Right lobe of liver (tissue), 6 donors: ENCODE results near the gene LLCFC1. TPM values are rescaled to one million over a fixed set of nuclear protein-coding genes. Genes with fewer than 3 reads are reported as not detected.
A peak's percentile ranks its signal among the peaks of the same experiment; 100 is the strongest.

Experiments
- ATAC-seq, 4 donors: fragments of 200-7000 bp; cut with Tn5 transposase; one replicate each; pipeline ENCODE4 v1.9.1; 2020; ENCODE audit warnings: mild to moderate bottlenecking in 4 of 4, moderate library complexity in 4 of 4
- DNase-seq, 3 donors: peaks; one replicate each; pipeline ENCODE4 v3.0.0-alpha.2; 2020
- H3K27ac ChIP-seq, 3 donors: fragments of 200-600 bp; one replicate each; pipeline ENCODE4 v1.8.0; 2022
- H3K27me3 ChIP-seq, 2 donors: fragments of 200-600 bp; one replicate each; pipeline ENCODE4 v1.8.0; 2022
- H3K36me3 ChIP-seq, 4 donors: fragments of 200-600 bp; sonication (generic) in 1 of 4; one replicate each; pipeline versions ENCODE4 v1.5.1 to v1.8.0; 2017 to 2022; ENCODE audit warnings: control low read depth in 1 of 4
- H3K4me1 ChIP-seq, 4 donors: fragments of 200-600 bp; sonication (generic) in 1 of 4; one replicate each; pipeline versions ENCODE4 v1.5.1 to v1.8.0; 2017 to 2022; ENCODE audit warnings: control low read depth in 1 of 4
- H3K4me3 ChIP-seq, 3 donors: fragments of 200-600 bp; one replicate each; pipeline ENCODE4 v1.8.0; 2022
- H3K9me3 ChIP-seq, 4 donors: fragments of 200-600 bp; sonication (generic) in 1 of 4; one replicate each; pipeline versions ENCODE4 v1.5.1 to v1.8.0; 2017 to 2022; ENCODE audit warnings: control low read depth in 1 of 4
- CTCF ChIP-seq, 4 donors: fragments of 200-600 bp in 3 of 4; fragments of 450-650 bp in 1 of 4; IDR thresholded peaks; one replicate each; pipeline versions ENCODE4 v1.5.1 to v1.8.0; 2016 to 2022; ENCODE audit warnings: antibody characterized with exemption in 4 of 4, mild to moderate bottlenecking in 2 of 4
- POLR2A ChIP-seq: fragments of 450-650 bp; IDR thresholded peaks from one replicate; pipeline ENCODE4 v1.6.1; 2017; ENCODE audit warnings: antibody characterized with exemption, mild to moderate bottlenecking
- WGBS: methylation state at CpG from one replicate; pipeline ENCODE4 v1.1.6; 2018; ENCODE audit warnings: low coverage, low lambda C conversion rate; ENCODE audit not compliant: insufficient coverage; ENCODE audit errors: missing lambda C conversion rate; 5-methylcytosine and 5-hydroxymethylcytosine counted together
- intact Hi-C, 2 donors: fragments of 100-400 bp; cut with DNase I; formaldehyde crosslinking; loops; one replicate each; pipeline versions ENCODE4 v1.11.2 to v1.14.1; 2022
- total RNA-seq, 6 experiments: library from RNA; depleted of rRNA in 2 of 6; stranded (reverse); fragments of >200 nt in 2 of 6; fragmentation: NEBNext Ultra II Directional in 3 of 6; extraction: Animal tissue kit (Norgen Biotek cat#: 25700) in 3 of 6; gene quantifications; one replicate each; pipeline versions ENCODE4 v1.1.0 to v1.2.4, GENCODE V29; 2016 to 2023
- donor health status: DM: no; HTN: yes; CAD: no.
- donor health status: DM: no; HTN: no; CAD: no.
- donor health status: DM: no; HTN: no; CAD: no.
- donor health status: DM: no; HTN: yes; CAD: no.
- donor health status: DM: no; HTN: yes; CAD: no.

LLCFC1 gene
- total RNA-seq, 6 experiments from 2014 or later: not detected

- H3K27ac ChIP-seq: no peak overlapping the region
These were observed 17.8 kb downstream of the LLCFC1 start for GRCh38 chr7:142956951-142957623.

GRCh38 chr7:142957723-142958122, 18.4 kb downstream of the LLCFC1 start:
- intact Hi-C loops: no loop called here
- TF ChIP-seq CTCF (IDR thresholded peaks at IDR 0.05) (no peak), POLR2A (no peak)
- ATAC-seq (no peak), DNase-seq (no peak)
- Histone ChIP-seq H3K27me3 (no peaks in the 10 kb centered on the region), H3K27ac (no peak overlapping the region), H3K4me1 (no peaks in the 10 kb centered on the region), H3K36me3 (no peaks in the 10 kb centered on the region), H3K9me3 (no peaks in the 10 kb centered on the region), H3K4me3 (no peak overlapping the region)
- 59% methylated on average over 7 of the region's 8 CpGs for WGBS

More at GRCh38 chr7:142956951-142957623, 17.8 kb downstream of the LLCFC1 start:
- H3K9me3 ChIP-seq: no peaks in the 10 kb centered on the region
- no peaks in the 10 kb centered on the region for H3K27me3 ChIP-seq
- 48% methylated on average over 3 of the region's 3 CpGs for WGBS
- H3K36me3 ChIP-seq: no peaks in the 10 kb centered on the region
- TF ChIP-seq CTCF (IDR thresholded peaks at IDR 0.05) (no peak), POLR2A (no peak)
- peak in 1 of 4 donors; percentile 28 for ATAC-seq
- intact Hi-C loops: no loop called here
- no peak overlapping the region for H3K4me3 ChIP-seq
- no peaks in the 10 kb centered on the region for H3K4me1 ChIP-seq
- no peak for DNase-seq

DNA sequence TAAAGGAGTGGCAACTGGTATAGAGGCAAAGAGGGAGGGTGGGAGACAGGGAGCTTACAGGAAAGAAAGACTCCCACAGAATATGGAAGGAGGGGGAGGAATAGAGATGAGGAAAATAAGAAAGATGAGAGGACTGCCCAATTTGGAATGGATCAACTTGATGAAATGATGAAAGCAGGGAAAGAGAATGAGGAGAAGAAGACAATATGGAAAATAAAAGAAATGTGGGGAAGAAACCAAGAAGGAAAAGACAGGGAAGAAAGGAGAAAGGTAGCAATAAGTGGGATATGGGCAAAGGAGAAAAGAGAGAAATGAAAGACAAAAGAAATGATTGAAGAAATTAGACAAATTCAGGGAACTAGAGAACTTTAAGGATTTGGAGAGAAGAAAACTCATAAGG, 19.9 kb downstream of the LLCFC1 start:
- Histone ChIP-seq H3K4me1 (no peaks in the 10 kb centered on the region), H3K36me3 (no peaks in the 10 kb centered on the region), H3K27ac (no peak overlapping the region), H3K27me3 (no peaks in the 10 kb centered on the region), H3K9me3 (no peaks in the 10 kb centered on the region), H3K4me3 (no peak overlapping the region)
- ATAC-seq (no peak), DNase-seq (no peak)
- intact Hi-C loops: no loop called here
- TF ChIP-seq POLR2A: no peak
- no peak for TF ChIP-seq CTCF (IDR thresholded peaks at IDR 0.05)

DNA sequence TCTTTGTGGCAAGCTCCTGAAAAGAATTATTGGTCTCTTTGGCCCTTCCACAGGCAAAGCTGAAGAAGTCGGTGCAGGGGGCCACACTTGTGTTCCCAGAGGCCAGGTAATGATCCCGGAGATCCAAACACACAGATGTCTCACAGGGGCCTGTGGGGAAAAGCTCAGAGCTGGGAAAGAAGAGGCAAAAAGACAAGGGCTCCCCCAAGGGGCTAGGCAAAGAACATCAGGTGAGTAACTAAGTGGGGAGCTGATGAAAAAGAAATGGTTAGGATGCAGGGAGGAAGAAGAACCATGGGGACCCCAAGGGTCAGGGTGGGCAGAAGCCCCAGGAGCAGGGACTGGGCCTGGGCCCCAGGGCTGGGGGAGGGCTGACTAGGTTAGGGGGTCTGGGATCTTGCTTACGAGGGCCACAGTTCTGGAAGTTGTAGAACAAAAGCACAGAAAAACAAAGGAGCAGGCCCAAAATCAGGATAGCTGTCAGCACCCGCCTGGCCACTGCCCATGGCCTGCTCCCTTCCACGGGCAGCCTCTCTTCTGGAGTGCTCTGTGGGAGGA, 21.8 kb downstream of the LLCFC1 start:
- ATAC-seq: no peak
- no peak for DNase-seq

More for the DNA sequence above, 21.8 kb downstream of the LLCFC1 start:
- whole genome bisulfite sequencing: 67% methylated on average over 5 of the region's 5 CpGs
- H3K4me3 ChIP-seq: no peak overlapping the region
- no peaks in the 10 kb centered on the region for H3K9me3 ChIP-seq
- intact Hi-C loops: no loop called here
- H3K27ac ChIP-seq: no peak overlapping the region
- TF ChIP-seq CTCF (IDR thresholded peaks at IDR 0.05) (peak in 2 of 4 donors; percentile 10 to 14), POLR2A (no peak)
- no peaks in the 10 kb centered on the region for H3K4me1 ChIP-seq
- no peaks in the 10 kb centered on the region for H3K36me3 ChIP-seq
- no peaks in the 10 kb centered on the region for H3K27me3 ChIP-seq
